ENCODE data around the gene EEFSEC.

Gene EEFSEC

DNA sequence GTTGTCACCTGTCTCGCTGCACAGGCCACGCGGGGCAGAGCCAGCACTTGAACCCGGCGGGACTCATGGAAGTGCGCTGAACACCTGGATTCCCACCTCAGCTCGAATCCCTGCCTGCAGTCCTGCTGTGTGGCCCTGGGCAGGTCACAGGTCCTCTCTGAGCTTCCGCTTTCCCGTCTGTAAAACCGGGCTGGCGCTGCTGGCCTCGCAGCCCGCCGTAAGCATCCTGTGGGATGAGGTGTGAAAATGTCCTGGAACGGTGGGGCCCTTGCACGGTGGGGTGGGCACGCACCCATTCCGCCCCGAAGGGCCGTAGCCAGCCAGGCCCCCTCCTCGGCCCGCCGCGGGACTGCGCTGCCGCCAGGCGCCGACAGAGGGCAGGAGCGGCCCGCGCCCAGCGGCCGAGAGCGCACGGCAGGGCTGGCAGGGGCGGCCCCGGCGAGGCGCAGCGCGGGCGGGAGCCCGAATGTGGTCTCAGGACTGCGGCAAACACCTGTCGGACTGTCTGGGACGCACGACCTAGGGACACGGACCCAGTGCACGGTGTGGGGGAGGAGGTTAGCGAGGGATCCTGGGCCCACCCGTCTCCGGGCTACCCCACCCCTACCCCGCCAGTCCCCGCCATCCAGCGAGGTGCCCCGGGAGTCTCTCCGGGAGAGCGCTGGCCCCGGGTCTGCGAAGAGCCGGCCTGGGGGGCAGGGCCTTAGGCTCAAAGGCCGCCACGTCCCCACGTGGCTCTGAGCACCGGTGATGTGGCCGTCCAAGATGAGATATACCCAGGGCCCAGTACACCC lies 273.0 kb downstream of the EEFSEC start:
- no peak overlapping the region for H3K27ac ChIP-seq (ENCODE audit: low read length)
- H3F3A ChIP-seq (ENCODE audit: insufficient read depth, low read length) = no peaks in the 10 kb centered on the region
- H3K9me2 ChIP-seq (replicated peaks; ENCODE audit: insufficient read depth, low read length) = no peaks in the 10 kb centered on the region
- H3K9me3 ChIP-seq (replicated peaks; ENCODE audit: insufficient read depth, low read length) = no peaks in the 10 kb centered on the region
- no peaks in the 10 kb centered on the region for H3K79me2 ChIP-seq (ENCODE audit: low read length)
- TF ChIP-seq EZH2 (optimal IDR thresholded peaks at IDR 0.05; ENCODE audit: low read depth, low read length) = no peak
- TF ChIP-seq, protein P1, sequence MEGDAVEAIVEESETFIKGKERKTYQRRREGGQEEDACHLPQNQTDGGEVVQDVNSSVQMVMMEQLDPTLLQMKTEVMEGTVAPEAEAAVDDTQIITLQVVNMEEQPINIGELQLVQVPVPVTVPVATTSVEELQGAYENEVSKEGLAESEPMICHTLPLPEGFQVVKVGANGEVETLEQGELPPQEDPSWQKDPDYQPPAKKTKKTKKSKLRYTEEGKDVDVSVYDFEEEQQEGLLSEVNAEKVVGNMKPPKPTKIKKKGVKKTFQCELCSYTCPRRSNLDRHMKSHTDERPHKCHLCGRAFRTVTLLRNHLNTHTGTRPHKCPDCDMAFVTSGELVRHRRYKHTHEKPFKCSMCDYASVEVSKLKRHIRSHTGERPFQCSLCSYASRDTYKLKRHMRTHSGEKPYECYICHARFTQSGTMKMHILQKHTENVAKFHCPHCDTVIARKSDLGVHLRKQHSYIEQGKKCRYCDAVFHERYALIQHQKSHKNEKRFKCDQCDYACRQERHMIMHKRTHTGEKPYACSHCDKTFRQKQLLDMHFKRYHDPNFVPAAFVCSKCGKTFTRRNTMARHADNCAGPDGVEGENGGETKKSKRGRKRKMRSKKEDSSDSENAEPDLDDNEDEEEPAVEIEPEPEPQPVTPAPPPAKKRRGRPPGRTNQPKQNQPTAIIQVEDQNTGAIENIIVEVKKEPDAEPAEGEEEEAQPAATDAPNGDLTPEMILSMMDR (IDR thresholded peaks at IDR 0.05; ENCODE audit: low read length) = peak; percentile 63
- no peak for TF ChIP-seq EZH2phosphoT487 (IDR thresholded peaks at IDR 0.05; ENCODE audit: low read length)
- no peak overlapping the region; the same call in 1 of the 2 replicates for H2AFZ ChIP-seq (ENCODE audit: low read length)
- no peak overlapping the region; the same call in 1 of the 2 replicates for H3K4me3 ChIP-seq (ENCODE audit: low read length)
- no peaks in the 10 kb centered on the region for H3K36me3 ChIP-seq (replicated peaks; ENCODE audit: insufficient read depth, low read length)
- H3K27me3 ChIP-seq (replicated peaks; ENCODE audit: insufficient read depth, low read length) = peaks cover 18% of the 10 kb centered on the region
- H3K9ac ChIP-seq (ENCODE audit: low read length) = no peak overlapping the region
- DNase-seq = peak; percentile 41
- no peaks in the 10 kb centered on the region for H3K4me1 ChIP-seq (ENCODE audit: low read length)
- peak overlapping the region; percentile 48 for H3K4me2 ChIP-seq (ENCODE audit: low read depth, low read length)
- no peaks in the 10 kb centered on the region for H4K20me1 ChIP-seq (ENCODE audit: insufficient read depth, low read length)

DNA sequence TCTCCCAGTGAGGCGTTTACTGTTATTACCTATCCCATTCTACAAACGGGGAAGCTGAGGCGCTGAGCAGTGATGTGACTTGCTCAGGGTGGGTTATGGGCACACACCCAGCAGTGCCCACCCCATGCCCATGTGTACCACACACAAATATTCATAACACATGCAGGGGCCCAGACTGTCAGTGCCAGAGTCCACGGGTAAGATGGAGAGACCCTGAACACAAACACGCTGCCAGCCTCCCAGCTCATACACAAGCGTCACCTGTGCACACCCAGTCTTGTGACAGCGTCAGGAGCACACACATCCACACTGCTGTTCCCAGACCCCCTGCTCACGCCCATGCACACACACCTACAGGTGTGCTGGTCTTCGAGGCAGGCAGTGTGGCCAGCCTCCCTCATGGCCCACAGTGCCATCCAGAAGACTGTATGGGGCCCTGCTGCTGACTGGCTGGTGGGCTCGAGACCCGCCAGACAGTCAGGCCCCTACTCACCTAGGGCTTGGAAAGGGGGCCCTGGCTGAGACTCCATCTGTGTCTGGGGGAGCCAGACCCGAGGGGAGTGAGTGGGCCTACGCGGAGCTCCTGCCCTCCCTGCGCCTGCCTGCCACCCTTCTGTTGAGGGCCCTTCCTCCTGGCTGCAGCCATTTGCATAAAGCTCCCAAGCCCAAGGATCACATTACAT lies 274.0 kb downstream of the EEFSEC start:
- Histone ChIP-seq H3K4me3 (ENCODE audit: low read length) (no peak overlapping the region), H2AFZ (ENCODE audit: low read length) (no peak overlapping the region), H3K27me3 (replicated peaks; ENCODE audit: insufficient read depth, low read length) (peaks cover 28% of the 10 kb centered on the region), H3K27ac (ENCODE audit: low read length) (no peak overlapping the region), H3K4me2 (ENCODE audit: low read depth, low read length) (no peak overlapping the region), H3K79me2 (ENCODE audit: low read length) (no peaks in the 10 kb centered on the region), H3K9me3 (replicated peaks; ENCODE audit: insufficient read depth, low read length) (no peaks in the 10 kb centered on the region), H3K9ac (ENCODE audit: low read length) (no peak overlapping the region), H3K9me2 (replicated peaks; ENCODE audit: insufficient read depth, low read length) (no peaks in the 10 kb centered on the region), H3F3A (ENCODE audit: insufficient read depth, low read length) (no peaks in the 10 kb centered on the region), H3K4me1 (ENCODE audit: low read length) (no peaks in the 10 kb centered on the region), H3K36me3 (replicated peaks; ENCODE audit: insufficient read depth, low read length) (no peaks in the 10 kb centered on the region), H4K20me1 (ENCODE audit: insufficient read depth, low read length) (no peaks in the 10 kb centered on the region)
- TF ChIP-seq EZH2 (optimal IDR thresholded peaks at IDR 0.05; ENCODE audit: low read depth, low read length) = no peak
- TF ChIP-seq EZH2phosphoT487 (IDR thresholded peaks at IDR 0.05; ENCODE audit: low read length) = no peak
- TF ChIP-seq, protein P1 (IDR thresholded peaks at IDR 0.05; ENCODE audit: low read length) = no peak
- no peak for DNase-seq

DNA sequence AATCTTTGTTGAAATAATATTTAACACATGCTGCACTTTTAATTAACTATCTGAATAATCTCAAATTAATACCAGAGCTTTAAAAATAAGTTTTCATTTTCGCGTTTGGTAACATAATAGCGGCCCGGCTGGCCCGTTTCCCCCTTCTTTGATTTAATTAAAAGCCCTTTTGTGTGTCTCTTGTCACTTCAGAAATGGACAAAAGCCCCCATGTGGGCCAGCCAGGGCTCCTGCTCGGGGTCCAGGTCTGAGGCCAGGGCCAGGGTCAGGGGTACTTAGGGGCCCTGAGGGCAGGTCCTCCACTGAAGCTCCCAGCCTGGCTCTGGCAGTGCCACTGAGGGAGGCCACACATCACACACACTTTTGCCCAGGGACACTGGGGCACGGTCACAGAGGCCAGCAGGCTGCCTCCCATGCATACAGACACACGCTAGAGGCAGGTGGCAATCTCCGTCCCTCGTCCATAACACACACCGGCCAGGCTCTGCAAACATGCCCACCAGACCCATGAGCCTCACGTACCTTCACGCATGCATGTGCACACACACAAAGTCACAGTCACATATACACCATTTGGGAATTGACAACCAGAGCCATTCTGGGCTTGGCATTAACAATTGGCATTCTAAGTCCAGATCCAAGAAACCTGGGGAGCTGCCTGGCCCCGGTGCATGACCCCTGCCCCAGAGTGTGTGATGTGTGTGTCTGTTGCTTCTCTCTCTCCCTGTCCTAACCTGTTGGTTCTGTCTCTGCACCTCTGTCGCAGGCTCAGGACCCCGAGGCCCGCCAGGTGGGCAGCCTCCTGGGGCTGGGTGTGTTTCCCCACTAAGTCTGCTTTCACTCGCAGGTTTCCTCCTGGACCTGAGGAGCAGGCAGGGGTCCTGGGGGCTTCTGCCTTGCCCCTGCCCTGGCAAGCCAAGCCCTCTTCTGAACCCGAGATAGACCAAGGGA lies 274.9 kb downstream of the EEFSEC start:
- no peak overlapping the region for H3K27ac ChIP-seq (ENCODE audit: low read length)
- TF ChIP-seq EZH2 (optimal IDR thresholded peaks at IDR 0.05; ENCODE audit: low read depth, low read length) = no peak
- TF ChIP-seq, protein P1 (IDR thresholded peaks at IDR 0.05; ENCODE audit: low read length) = no peak
- TF ChIP-seq EZH2phosphoT487 (IDR thresholded peaks at IDR 0.05; ENCODE audit: low read length) = no peak
- no peaks in the 10 kb centered on the region for H3F3A ChIP-seq (ENCODE audit: insufficient read depth, low read length)
- no peaks in the 10 kb centered on the region for H3K79me2 ChIP-seq (ENCODE audit: low read length)
- no peak overlapping the region for H2AFZ ChIP-seq (ENCODE audit: low read length)
- DNase-seq = no peak
- no peak overlapping the region for H3K9ac ChIP-seq (ENCODE audit: low read length)
- no peaks in the 10 kb centered on the region for H3K9me2 ChIP-seq (replicated peaks; ENCODE audit: insufficient read depth, low read length)
- H3K4me2 ChIP-seq (ENCODE audit: low read depth, low read length) = no peak overlapping the region
- H3K36me3 ChIP-seq (replicated peaks; ENCODE audit: insufficient read depth, low read length) = no peaks in the 10 kb centered on the region
- no peak overlapping the region for H3K4me3 ChIP-seq (ENCODE audit: low read length)
- H3K27me3 ChIP-seq (replicated peaks; ENCODE audit: insufficient read depth, low read length) = peaks cover 34% of the 10 kb centered on the region
- no peaks in the 10 kb centered on the region for H3K4me1 ChIP-seq (ENCODE audit: low read length)
- H4K20me1 ChIP-seq (ENCODE audit: insufficient read depth, low read length) = no peaks in the 10 kb centered on the region
- no peaks in the 10 kb centered on the region for H3K9me3 ChIP-seq (replicated peaks; ENCODE audit: insufficient read depth, low read length)

All from MM.1S (cell line).